IMR-90 (cell line): Measurements from ENCODE around the gene MAN1C1. TPM values are rescaled to one million over a fixed set of nuclear protein-coding genes. Genes with fewer than 3 reads are reported as not detected.

Experiments
- ATAC-seq: fragments of 200-7000 bp; cut with Tn5 transposase; 2 replicates; pipeline ENCODE4 v1.9.1; 2020; ENCODE audit warnings: low read depth, mild to moderate bottlenecking, moderate library complexity
- BruUV-seq: library from RNA; stranded (reverse); fragments of 400-500 nt; replicated peaks from 2 replicates; lab custom pipeline; 2021; lab: Mats Ljungman, UMichigan
- CTCF ChIA-PET: fragments of 300-600 bp; formaldehyde crosslinking; extraction: SDS; loops from one replicate; lab custom pipeline; 2021; ENCODE audit warnings: antibody characterized with exemption; lab: Yijun Ruan, JAX
- POLR2A ChIA-PET: fragments of 300-600 bp; sonication (Branson Sonifier 250); formaldehyde crosslinking; loops from one replicate; lab custom pipeline; 2022; ENCODE audit warnings: antibody characterized with exemption; ENCODE audit not compliant: unreplicated experiment; lab: Charles Lee
- DNase-seq: peaks from one replicate; pipeline ENCODE4 v3.0.0; 2013
- H2AFZ ChIP-seq: replicated peaks from 2 replicates; pipeline ENCODE3; 2013; ENCODE audit warnings: low read length, mild to moderate bottlenecking; ENCODE audit not compliant: poor library complexity
- H2AK5ac ChIP-seq: 2 replicates; pipeline ENCODE4 v1.6.1; 2013; ENCODE audit warnings: low read depth, low read length, inconsistent platforms
- H2AK9ac ChIP-seq: replicated peaks from 2 replicates; pipeline ENCODE3; 2013; ENCODE audit warnings: mild to moderate bottlenecking, low read depth, low read length, moderate library complexity; ENCODE audit not compliant: poor library complexity
- H2BK120ac ChIP-seq: 2 replicates; pipeline ENCODE4 v1.6.1; 2013; ENCODE audit warnings: low read depth, low read length, inconsistent platforms
- H2BK15ac ChIP-seq: 3 replicates; pipeline ENCODE4 v1.6.1; 2013; ENCODE audit warnings: low read depth, low read length, inconsistent platforms
- H2BK20ac ChIP-seq: 2 replicates; pipeline ENCODE4 v1.6.1; 2013; ENCODE audit warnings: low read depth, mild to moderate bottlenecking, inconsistent platforms, low read length, moderate library complexity
- H2BK5ac ChIP-seq: 2 replicates; pipeline ENCODE4 v1.6.1; 2013; ENCODE audit warnings: mild to moderate bottlenecking, low read depth, low read length, inconsistent platforms; ENCODE audit not compliant: poor library complexity, severe bottlenecking
- H3K14ac ChIP-seq: replicated peaks from 2 replicates; pipeline ENCODE4 v1.6.1; 2013; ENCODE audit warnings: low read depth, low read length, inconsistent platforms
- H3K18ac ChIP-seq: 2 replicates; pipeline ENCODE4 v1.6.1; 2013; ENCODE audit warnings: low read depth, low read length, control low read depth
- H3K23ac ChIP-seq: 2 replicates; pipeline ENCODE4 v1.6.1; 2013; ENCODE audit warnings: low read depth, low read length, inconsistent platforms
- H3K27ac ChIP-seq: 2 replicates; pipeline ENCODE4 v1.5.1; 2013; ENCODE audit warnings: mild to moderate bottlenecking, control low read depth, low read length; ENCODE audit not compliant: insufficient read depth
- H3K27me3 ChIP-seq: 2 replicates; pipeline ENCODE4 v1.6.1; 2013; ENCODE audit warnings: low read length; ENCODE audit not compliant: control insufficient read depth, insufficient read depth
- H3K36me3 ChIP-seq: 2 replicates; pipeline ENCODE4 v1.6.1; 2013; ENCODE audit warnings: low read length, mixed read lengths; ENCODE audit not compliant: control insufficient read depth, insufficient read depth
- H3K4ac ChIP-seq: 2 replicates; pipeline ENCODE4 v1.6.1; 2013; ENCODE audit warnings: low read depth, low read length, inconsistent platforms
- H3K4me1 ChIP-seq: 2 replicates; pipeline ENCODE4 v1.6.1; 2013; ENCODE audit warnings: low read length, mixed read lengths; ENCODE audit not compliant: control insufficient read depth, insufficient read depth
- H3K4me2 ChIP-seq: 2 replicates; pipeline ENCODE4 v1.6.1; 2013; ENCODE audit warnings: low read depth, mild to moderate bottlenecking, control low read depth, low read length, moderate library complexity
- H3K4me3 ChIP-seq: 2 replicates; pipeline ENCODE4 v1.5.1; 2013; ENCODE audit warnings: low read depth, mild to moderate bottlenecking, control low read depth, low read length, moderate library complexity; ENCODE audit not compliant: insufficient read depth
- H3K56ac ChIP-seq: 2 replicates; pipeline ENCODE4 v1.6.1; 2013; ENCODE audit warnings: low read length, inconsistent platforms; ENCODE audit not compliant: insufficient read depth; ENCODE audit errors: extremely low read depth
- H3K79me1 ChIP-seq, 2 experiments: 2 replicates each; pipeline ENCODE4 v1.6.1; 2013; ENCODE audit warnings: low read length in 2 of 2, inconsistent platforms in 1 of 2, low read depth in 1 of 2
- H3K9ac ChIP-seq: 2 replicates; pipeline ENCODE4 v1.6.1; 2013; ENCODE audit warnings: low read depth, low read length, control low read depth
- H3K9me1 ChIP-seq: 2 replicates; pipeline ENCODE4 v1.6.1; 2013; ENCODE audit warnings: low read length, inconsistent platforms; ENCODE audit not compliant: insufficient read depth
- H3K9me3 ChIP-seq: 2 replicates; pipeline ENCODE4 v1.6.1; 2013; ENCODE audit warnings: low read length; ENCODE audit not compliant: control insufficient read depth, insufficient read depth
- H4K20me1 ChIP-seq: 2 replicates; pipeline ENCODE4 v1.6.1; 2013; ENCODE audit warnings: low read length, inconsistent platforms; ENCODE audit not compliant: insufficient read depth
- H4K5ac ChIP-seq: 2 replicates; pipeline ENCODE4 v1.6.1; 2013; ENCODE audit warnings: mild to moderate bottlenecking, low read depth, low read length, control low read depth
- H4K8ac ChIP-seq, 2 experiments: 2 replicates each; pipeline ENCODE4 v1.6.1; 2013; ENCODE audit warnings: low read depth in 2 of 2, low read length in 2 of 2, control low read depth in 1 of 2, inconsistent platforms in 1 of 2
- H4K91ac ChIP-seq: 2 replicates; pipeline ENCODE4 v1.6.1; 2013; ENCODE audit warnings: low read depth, low read length, inconsistent platforms; ENCODE audit not compliant: insufficient read depth
- RCOR1 ChIP-seq: IDR thresholded peaks from 2 replicates; pipeline ENCODE4 v1.6.1; 2012; ENCODE audit warnings: mild to moderate bottlenecking, low read length, improper control_type of control experiment; ENCODE audit not compliant: insufficient replicate concordance
- WGBS, 2 experiments: methylation state at CpG; one replicate each; pipeline versions ENCODE4 v1.1.5 to v1.1.7; 2013; ENCODE audit warnings: missing lambda C conversion rate in 2 of 2; ENCODE audit not compliant: insufficient read length in 1 of 2; ENCODE audit errors: extremely low coverage in 2 of 2; 5-methylcytosine and 5-hydroxymethylcytosine counted together
- dilution Hi-C: fragments of 300-500 bp; cut with HindIII; formaldehyde crosslinking; loops from one replicate; pipeline ENCODE4 v1.14.3; 2018; ENCODE audit warnings: low sequenced_read_pairs; ENCODE audit not compliant: unreplicated experiment
- in situ Hi-C: fragments of 300-500 bp; cut with MboI; formaldehyde crosslinking; loops from 3 replicates; pipeline ENCODE4 v1.14.3; 2019; ENCODE audit warnings: low sequenced_read_pairs, inconsistent platforms, mixed read lengths
- intact Hi-C: fragments of 100-400 bp; cut with micrococcal nuclease; formaldehyde crosslinking; loops from 2 replicates; pipeline ENCODE4 v1.10.0; 2022
- polyA plus RNA-seq, 3 experiments: library from polyadenylated mRNA; depleted of rRNA; stranded (reverse); fragments of >200 nt; gene quantifications; 2 replicates each; pipeline ENCODE4 v1.2.3, GENCODE V29; 2012; ENCODE audit warnings: low replicate concordance in 1 of 3
- total RNA-seq: library from RNA; depleted of rRNA; stranded (reverse); fragments of >200 nt; gene quantifications from 2 replicates; pipeline ENCODE4 v1.2.3, GENCODE V29; 2012

Gene MAN1C1
- total and polyA plus RNA-seq, 2 of the 4 experiments (the other 2 are of a cell fraction): 3.2 to 11.3 TPM

GRCh38 chr1:25680701-25681100, 64.1 kb downstream of the MAN1C1 start:
- H3K27me3 ChIP-seq: peaks cover 1% of the 10 kb centered on the region; the same call in 1 of the 2 replicates
- no peak overlapping the region for H2BK120ac ChIP-seq
- H4K5ac ChIP-seq: no peak overlapping the region
- no peak overlapping the region for H2BK20ac ChIP-seq
- H4K91ac ChIP-seq: no peak overlapping the region
- DNase-seq: no peak
- no peak overlapping the region for H3K4me3 ChIP-seq
- H2BK15ac ChIP-seq: no peak overlapping the region
- no peak overlapping the region for H3K23ac ChIP-seq
- no peak for TF ChIP-seq RCOR1
- intact Hi-C loops (no loop called here), dilution Hi-C loops (no loop called here), in situ Hi-C loops (no loop called here)
- H3K56ac ChIP-seq: no peak overlapping the region
- no peaks in the 10 kb centered on the region for H3K9me3 ChIP-seq
- BruUV-seq: no TSS peak
- POLR2A ChIA-PET: no interaction called here
- no peak overlapping the region for H3K4ac ChIP-seq
- no peak overlapping the region for H3K27ac ChIP-seq
- H4K20me1 ChIP-seq: no peaks in the 10 kb centered on the region; the same call in 1 of the 2 replicates
- CTCF ChIA-PET: no interaction called here
- H3K9ac ChIP-seq: no peak overlapping the region
- no peak overlapping the region for H2BK5ac ChIP-seq
- H3K14ac ChIP-seq: no peak overlapping the region
- WGBS, 2 experiments: no CpG with 5 or more reads among the region's 4 CpGs
- H3K4me1 ChIP-seq: peaks cover 11% of the 10 kb centered on the region
- no peak overlapping the region for H2AFZ ChIP-seq
- H3K18ac ChIP-seq: no peak overlapping the region
- peaks cover 11% of the 10 kb centered on the region for H3K9me1 ChIP-seq
- no peak overlapping the region for H3K4me2 ChIP-seq
- no peaks in the 10 kb centered on the region; the same call in 1 of the 2 replicates for H3K36me3 ChIP-seq
- H4K8ac ChIP-seq: no peak overlapping the region
- H2AK9ac ChIP-seq: no peak overlapping the region
- H3K79me1 ChIP-seq: no peaks in the 10 kb centered on the region; a peak in 1 of 4 replicates
- H2AK5ac ChIP-seq: no peak overlapping the region
- no peak for ATAC-seq
